ENCODE data around the gene CYP4F22. TPM values are rescaled to one million over a fixed set of nuclear protein-coding genes. Genes with fewer than 3 reads are reported as not detected.

CYP4F22 gene
- polyA plus RNA-seq, 1 experiment: not detected

- no peak for TF ChIP-seq CTCF (IDR thresholded peaks at IDR 0.05; ENCODE audit: insufficient read depth, low read depth, low read length)
- DNase-seq (ENCODE audit: low read depth): no peak
- Histone ChIP-seq H3K27me3 (ENCODE audit: control insufficient read depth, insufficient read depth, low read length) (peaks cover 2% of the 10 kb centered on the region; the same call in 1 of the 2 replicates), H3K4me3 (ENCODE audit: low read depth, low read length) (no peak overlapping the region), H3K36me3 (ENCODE audit: control insufficient read depth, insufficient read depth, low read length) (no peaks in the 10 kb centered on the region)
- ChIA-PET CTCF (interaction anchor here (0.8 to 2.6 kb wide), 13 partner anchors 11 to 467 kb away, joined by 3 to 15 read pairs (median 5); no protein-coding TSS in a partner anchor), POLR2A (no interaction called here)
These were observed 46.7 kb downstream of the CYP4F22 start for GRCh38 chr19:15555021-15555420.

- H3K36me3 ChIP-seq (ENCODE audit: control insufficient read depth, insufficient read depth, low read length): no peaks in the 10 kb centered on the region
- DNase-seq (ENCODE audit: low read depth): peak; percentile 14
- ChIA-PET CTCF (interaction anchor here (0.7 to 2.6 kb wide), 23 partner anchors 12 to 468 kb away, joined by 3 to 15 read pairs (median 5); partner anchors contain the start of gene AKAP8L), POLR2A (no interaction called here)
- H3K4me3 ChIP-seq (ENCODE audit: low read depth, low read length): peak overlapping the region; percentile 5; the same call in 1 of the 2 replicates
- H3K27me3 ChIP-seq (ENCODE audit: control insufficient read depth, insufficient read depth, low read length): peaks cover 2% of the 10 kb centered on the region
- peak; percentile 79 for TF ChIP-seq CTCF (IDR thresholded peaks at IDR 0.05; ENCODE audit: insufficient read depth, low read depth, low read length)
These were observed 47.7 kb downstream of the CYP4F22 start for GRCh38 chr19:15555759-15556633.

DNA sequence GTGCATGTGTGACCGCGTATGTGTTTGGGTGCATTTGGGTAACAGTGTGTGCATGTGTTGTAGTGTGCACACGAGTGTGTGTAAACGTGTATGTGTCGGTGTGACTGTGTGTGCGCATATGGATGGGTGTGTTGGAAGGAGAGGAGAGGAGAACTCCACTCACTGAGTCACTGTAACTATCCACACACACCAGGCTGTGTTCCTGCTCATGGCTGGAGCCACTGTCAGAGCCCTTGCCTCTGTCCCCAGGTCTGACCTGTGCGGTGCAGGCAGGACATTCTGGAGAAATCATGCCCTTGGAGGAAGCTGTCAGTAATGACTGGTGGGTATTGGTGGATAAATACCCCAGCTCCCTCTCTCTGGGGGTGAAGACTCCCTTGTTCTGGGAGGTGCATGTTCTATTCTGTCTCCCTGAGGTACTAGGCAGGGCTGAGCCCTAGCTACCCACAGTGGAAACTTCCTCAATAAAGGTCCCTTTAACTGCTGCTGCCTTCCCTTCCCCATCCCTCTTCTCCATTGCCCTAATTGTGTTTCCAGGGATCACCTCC lies 48.4 kb downstream of the CYP4F22 start:
- no peak for TF ChIP-seq CTCF (IDR thresholded peaks at IDR 0.05; ENCODE audit: insufficient read depth, low read depth, low read length)
- Histone ChIP-seq H3K36me3 (ENCODE audit: control insufficient read depth, insufficient read depth, low read length) (no peaks in the 10 kb centered on the region), H3K4me3 (ENCODE audit: low read depth, low read length) (no peak overlapping the region), H3K27me3 (ENCODE audit: control insufficient read depth, insufficient read depth, low read length) (peaks cover 2% of the 10 kb centered on the region)
- CTCF ChIA-PET: interaction anchor here (0.6 to 2.5 kb wide), 10 partner anchors 12 to 689 kb away, joined by 3 to 11 read pairs (median 3); partner anchors contain the start of gene AKAP8L
- no peak for DNase-seq (ENCODE audit: low read depth)
- POLR2A ChIA-PET: no interaction called here

- CTCF ChIA-PET: interaction anchor here (0.6 to 2.5 kb wide), 10 partner anchors 11 to 690 kb away, joined by 3 to 11 read pairs (median 3); partner anchors contain the start of gene AKAP8L
- TF ChIP-seq CTCF (IDR thresholded peaks at IDR 0.05; ENCODE audit: insufficient read depth, low read depth, low read length): no peak
- no peak for DNase-seq (ENCODE audit: low read depth)
- Histone ChIP-seq H3K27me3 (ENCODE audit: control insufficient read depth, insufficient read depth, low read length) (peaks cover 2% of the 10 kb centered on the region), H3K36me3 (ENCODE audit: control insufficient read depth, insufficient read depth, low read length) (no peaks in the 10 kb centered on the region), H3K4me3 (ENCODE audit: low read depth, low read length) (no peak overlapping the region)
- POLR2A ChIA-PET: no interaction called here
These were observed 48.9 kb downstream of the CYP4F22 start for GRCh38 chr19:15557223-15557622.

- H3K27me3 ChIP-seq (ENCODE audit: control insufficient read depth, insufficient read depth, low read length): peaks cover 1% of the 10 kb centered on the region; the same call in 1 of the 2 replicates
- no peak overlapping the region for H3K4me3 ChIP-seq (ENCODE audit: low read depth, low read length)
- H3K36me3 ChIP-seq (ENCODE audit: control insufficient read depth, insufficient read depth, low read length): no peaks in the 10 kb centered on the region
- CTCF ChIA-PET: interaction anchor here (0.9 to 1.4 kb wide), 2 partner anchors 110 to 385 kb away, joined by 3 read pairs; no protein-coding TSS in a partner anchor
- no peak for TF ChIP-seq CTCF (IDR thresholded peaks at IDR 0.05; ENCODE audit: insufficient read depth, low read depth, low read length)
- DNase-seq (ENCODE audit: low read depth): no peak
- POLR2A ChIA-PET: no interaction called here
These were observed 53.8 kb downstream of the CYP4F22 start for GRCh38 chr19:15562145-15562544.
